KBM-7 (cell line): ENCODE results near the gene SLC29A1.
"Not testable (repeated sequence)": the region's sequence is repeated elsewhere in the genome, so short reads cannot be mapped to it uniquely, and the experiment has no call there.

Experiments
- DNase-seq: peaks from one replicate; pipeline ENCODE4 v3.0.0-alpha.2; 2015
- in situ Hi-C: fragments of 300-500 bp; cut with MboI; formaldehyde crosslinking; loops from 2 replicates; pipeline ENCODE4 v1.14.3; 2020; ENCODE audit warnings: low sequenced_read_pairs, low pct_unique_long_range_greater_than_20kb, mixed read lengths

SLC29A1 gene

GRCh38 chr6:44223319-44224028 is at the start of gene SLC29A1:
Gene SLC29A1 (plus strand): TSS chr6:44223595. CDS start chr6:44227314, 3,719 bp downstream.
- in situ Hi-C loops: no loop called here
- peak; percentile 75 for DNase-seq

- no peak for DNase-seq
- in situ Hi-C loops: loop anchor here (10.0 kb wide), 1 partner anchor 59 kb away; no protein-coding TSS in a partner anchor
Observed at GRCh38 chr6:44176130-44176761, 47.1 kb upstream of the SLC29A1 start.

- DNase-seq: peak; percentile 25
- in situ Hi-C loops: loop anchor here (10.0 kb wide), 1 partner anchor 58 kb away; no protein-coding TSS in a partner anchor
Observed at GRCh38 chr6:44176762-44177509, 46.5 kb upstream of the SLC29A1 start.

GRCh38 chr6:44177691-44178423 is 45.5 kb upstream of the SLC29A1 start:
- no peak for DNase-seq
- in situ Hi-C loops: loop anchor here (10.0 kb wide), 1 partner anchor 57 kb away; no protein-coding TSS in a partner anchor

GRCh38 chr6:44178424-44179071 is 44.8 kb upstream of the SLC29A1 start:
- DNase-seq: no peak
- in situ Hi-C loops: loop anchor here (10.0 kb wide), 1 partner anchor 56 kb away; no protein-coding TSS in a partner anchor

- DNase-seq: no peak
- in situ Hi-C loops: loop anchor here (10.0 kb wide), 1 partner anchor 56 kb away; no protein-coding TSS in a partner anchor
Observed at GRCh38 chr6:44179072-44179536, 44.3 kb upstream of the SLC29A1 start.

GRCh38 chr6:44179648-44180047 is 43.7 kb upstream of the SLC29A1 start:
- in situ Hi-C loops: loop anchor here (10.0 kb wide), 1 partner anchor 55 kb away; no protein-coding TSS in a partner anchor
- DNase-seq: no peak

- in situ Hi-C loops: no loop called here
Observed at GRCh38 chr6:44180406-44180805, 43.0 kb upstream of the SLC29A1 start.

GRCh38 chr6:44180886-44181285 is 42.5 kb upstream of the SLC29A1 start:
- in situ Hi-C loops: no loop called here
- no peak for DNase-seq

More at GRCh38 chr6:44180406-44180805, 43.0 kb upstream of the SLC29A1 start:
- no peak for DNase-seq

- DNase-seq, in situ Hi-C loops: not testable (repeated sequence)
Observed at GRCh38 chr6:44181784-44182183, 41.6 kb upstream of the SLC29A1 start.

GRCh38 chr6:44182911-44183390 is 40.4 kb upstream of the SLC29A1 start:
- no peak for DNase-seq
- in situ Hi-C loops: no loop called here

- DNase-seq: no peak
- in situ Hi-C loops: no loop called here
Observed at GRCh38 chr6:44183783-44184182, 39.6 kb upstream of the SLC29A1 start.

GRCh38 chr6:44185356-44185755 is 38.0 kb upstream of the SLC29A1 start:
- in situ Hi-C loops, DNase-seq: not testable (repeated sequence)

- DNase-seq: peak; percentile 40
- in situ Hi-C loops: no loop called here
Observed at GRCh38 chr6:44185953-44186634, 37.3 kb upstream of the SLC29A1 start.

GRCh38 chr6:44186635-44187025 is 36.8 kb upstream of the SLC29A1 start:
- in situ Hi-C loops: no loop called here
- no peak for DNase-seq

- in situ Hi-C loops: no loop called here
- no peak for DNase-seq
Observed at GRCh38 chr6:44188819-44189218, 34.6 kb upstream of the SLC29A1 start.

- in situ Hi-C loops: no loop called here
- no peak for DNase-seq
Observed at GRCh38 chr6:44189257-44189656, 34.1 kb upstream of the SLC29A1 start.

GRCh38 chr6:44190715-44191114 is 32.7 kb upstream of the SLC29A1 start:
- in situ Hi-C loops: no loop called here
- DNase-seq: no peak
